HCT116 (cell line): Measurements from ENCODE around the gene SOS1. TPM values are rescaled to one million over a fixed set of nuclear protein-coding genes. Genes with fewer than 3 reads are reported as not detected.

Experiments used
- ATAC-seq: fragments of 200-7000 bp; cut with Tn5 transposase; 2 replicates; pipeline ENCODE4 v1.9.1; 2020; ENCODE audit warnings: mild to moderate bottlenecking, moderate library complexity
- BruUV-seq: library from RNA; stranded (reverse); fragments of 400-500 nt; replicated peaks from 2 replicates; lab custom pipeline; 2021; lab: Mats Ljungman, UMichigan
- CTCF ChIA-PET: fragments of 300-600 bp; sonication (Branson Sonifier 250); formaldehyde crosslinking; loops from one replicate; lab custom pipeline; 2021; ENCODE audit warnings: antibody characterized with exemption; lab: Charles Lee
- POLR2A ChIA-PET: fragments of 300-600, 350-600 bp; sonication (Branson Sonifier 250); formaldehyde crosslinking; loops from one replicate; lab custom pipeline; 2021; ENCODE audit warnings: antibody characterized with exemption; lab: Charles Lee
- RAD21 ChIA-PET, 2 experiments: fragments of 300-600 bp; sonication (Branson Sonifier 250); formaldehyde crosslinking; loops; one replicate each; lab custom pipeline; 2023; ENCODE audit warnings: low total read pairs in 2 of 2; ENCODE audit not compliant: uncharacterized antibody in 2 of 2, unreplicated experiment in 2 of 2, low non-redundant PET in 1 of 2; lab: Charles Lee
- DNase-seq: peaks from one replicate; pipeline ENCODE4 v3.0.0-alpha.2; 2010; ENCODE audit warnings: low read depth, low spot score
- H2AFZ ChIP-seq: fragments of 200-600 bp; shearing (Covaris generic), sonication (generic); 2 replicates; pipeline ENCODE4 v1.6.1; 2017; ENCODE audit warnings: low read depth, mixed run types, mixed read lengths, antibody characterized with exemption, low read length; ENCODE audit not compliant: poor library complexity, severe bottlenecking
- H3K27ac ChIP-seq: 2 replicates; pipeline ENCODE4 v1.5.1; 2012; ENCODE audit warnings: low read depth, low read length
- H3K27me3 ChIP-seq: fragments of 200-600 bp; sonication (generic); 2 replicates; pipeline ENCODE4 v1.6.1; 2016; ENCODE audit warnings: mixed run types, low read length, mixed read lengths; ENCODE audit not compliant: insufficient read depth
- H3K36me3 ChIP-seq, 2 experiments: fragments of 200-500 bp in 1 of 2; fragments of 200-600 bp in 1 of 2; sonication (Bioruptor generic) in 1 of 2; sonication (generic) in 1 of 2; 2 replicates each; pipeline versions ENCODE4 v1.5.1 to v1.6.1; 2014 to 2016; ENCODE audit warnings: low read length in 2 of 2, inconsistent platforms in 1 of 2, mixed read lengths in 1 of 2, mixed run types in 1 of 2; ENCODE audit not compliant: insufficient read depth in 2 of 2, control insufficient read depth in 1 of 2
- H3K4me1 ChIP-seq, 2 experiments: fragments of 200-600 bp in 1 of 2; sonication (generic) in 1 of 2; 2 replicates each; pipeline versions ENCODE4 v1.5.1 to v1.6.1; 2012 to 2017; ENCODE audit warnings: low read length in 2 of 2, inconsistent platforms in 1 of 2, mild to moderate bottlenecking in 1 of 2, mixed read lengths in 1 of 2, mixed run types in 1 of 2, moderate library complexity in 1 of 2; ENCODE audit not compliant: insufficient read depth in 2 of 2, control insufficient read depth in 1 of 2
- H3K4me2 ChIP-seq: fragments of 200-600 bp; sonication (generic); 2 replicates; pipeline ENCODE4 v1.6.1; 2017; ENCODE audit warnings: mixed run types, low read length, mixed read lengths
- H3K4me3 ChIP-seq, 2 experiments: fragments of 200-600 bp in 1 of 2; sonication (generic) in 1 of 2; replicated peaks in 1 of 2; 2 replicates each; pipeline ENCODE4 v1.5.1; 2011 to 2016; ENCODE audit warnings: low read length in 2 of 2, control low read depth in 1 of 2, low read depth in 1 of 2, mild to moderate bottlenecking in 1 of 2, mixed read lengths in 1 of 2, mixed run types in 1 of 2
- H3K79me2 ChIP-seq: fragments of 200-600 bp; sonication (generic); 2 replicates; pipeline ENCODE4 v1.6.1; 2017; ENCODE audit warnings: mild to moderate bottlenecking, mixed run types, low read length, moderate library complexity, mixed read lengths; ENCODE audit not compliant: insufficient read depth
- H3K9ac ChIP-seq: fragments of 200-600 bp; sonication (generic); 2 replicates; pipeline ENCODE4 v1.6.1; 2016; ENCODE audit warnings: low read length, mixed read lengths
- H3K9me2 ChIP-seq: fragments of 200-600 bp; sonication (generic), shearing (Covaris generic); 2 replicates; pipeline ENCODE4 v1.6.1; 2017; ENCODE audit warnings: mixed run types, mild to moderate bottlenecking, moderate library complexity; ENCODE audit not compliant: insufficient read depth
- H3K9me3 ChIP-seq, 2 experiments: fragments of 200-500 bp in 1 of 2; fragments of 200-600 bp in 1 of 2; sonication (Bioruptor generic) in 1 of 2; sonication (generic) in 1 of 2; 2 replicates each; pipeline ENCODE4 v1.6.1; 2014 to 2017; ENCODE audit warnings: low read length in 2 of 2, mixed read lengths in 2 of 2, inconsistent platforms in 1 of 2, low read depth in 1 of 2, mild to moderate bottlenecking in 1 of 2, mixed run types in 1 of 2, moderate library complexity in 1 of 2; ENCODE audit not compliant: control insufficient read depth in 1 of 2, insufficient read depth in 1 of 2
- H4K20me1 ChIP-seq: fragments of 200-600 bp; sonication (generic), shearing (Covaris generic); 2 replicates; pipeline ENCODE4 v1.6.1; 2017; ENCODE audit warnings: mixed run types, mild to moderate bottlenecking, moderate library complexity; ENCODE audit not compliant: insufficient read depth
- ATF3 ChIP-seq: IDR thresholded peaks from 2 replicates; pipeline ENCODE4 v1.6.1; 2012
- CBX3 ChIP-seq: IDR thresholded peaks from 2 replicates; pipeline ENCODE4 v1.6.1; 2012; ENCODE audit warnings: low read depth
- CEBPB ChIP-seq: IDR thresholded peaks from 2 replicates; pipeline ENCODE4 v1.6.1; 2012; ENCODE audit warnings: low read depth
- ELF1 ChIP-seq: IDR thresholded peaks from 2 replicates; pipeline ENCODE4 v1.6.1; 2012; ENCODE audit warnings: low read depth, borderline replicate concordance
- EZH2 ChIP-seq: fragments of 200-600 bp; sonication (generic); IDR thresholded peaks from 2 replicates; pipeline ENCODE4 v1.6.1; 2017; ENCODE audit warnings: antibody characterized with exemption, mixed run types
- EZH2phosphoT487 ChIP-seq: fragments of 200-600 bp; IDR thresholded peaks from 2 replicates; pipeline ENCODE4 v1.6.1; 2018; ENCODE audit warnings: antibody characterized with exemption, borderline replicate concordance
- FOSL1 ChIP-seq: IDR thresholded peaks from 2 replicates; pipeline ENCODE4 v1.6.1; 2012; ENCODE audit warnings: low read depth
- JUND ChIP-seq: IDR thresholded peaks from 2 replicates; pipeline ENCODE4 v1.6.1; 2012
- MAX ChIP-seq: IDR thresholded peaks from 2 replicates; pipeline ENCODE4 v1.6.1; 2012
- POLR2A ChIP-seq: IDR thresholded peaks from 2 replicates; pipeline ENCODE4 v1.7.0; 2011; ENCODE audit warnings: borderline replicate concordance; ENCODE audit not compliant: insufficient read depth, insufficient read length; ENCODE audit errors: extremely low read depth
- POLR2AphosphoS5 ChIP-seq: IDR thresholded peaks from 2 replicates; pipeline ENCODE4 v1.6.1; 2011; ENCODE audit warnings: mild to moderate bottlenecking, low read depth, low read length, moderate library complexity
- RAD21 ChIP-seq: IDR thresholded peaks from 2 replicates; pipeline ENCODE4 v1.6.1; 2012; ENCODE audit warnings: low read depth, mild to moderate bottlenecking
- REST ChIP-seq: IDR thresholded peaks from 2 replicates; pipeline ENCODE4 v1.6.1; 2012; ENCODE audit warnings: low read depth
- SP1 ChIP-seq: IDR thresholded peaks from 2 replicates; pipeline ENCODE4 v1.6.1; 2012; ENCODE audit warnings: low read depth
- SRF ChIP-seq: IDR thresholded peaks from 2 replicates; pipeline ENCODE4 v1.6.1; 2012; ENCODE audit warnings: low read depth
- TCF7L2 ChIP-seq: IDR thresholded peaks from 2 replicates; pipeline ENCODE4 v1.7.0; 2011; ENCODE audit warnings: borderline replicate concordance, inconsistent platforms; ENCODE audit not compliant: insufficient read depth, insufficient read length; ENCODE audit errors: extremely low read depth
- YY1 ChIP-seq: IDR thresholded peaks from 2 replicates; pipeline ENCODE4 v1.6.1; 2011; ENCODE audit warnings: low read length, low read depth, moderate library complexity, mild to moderate bottlenecking; ENCODE audit not compliant: insufficient replicate concordance; ENCODE audit errors: extremely low read depth
- ZBTB33 ChIP-seq: IDR thresholded peaks from 2 replicates; pipeline ENCODE4 v1.6.1; 2011; ENCODE audit warnings: mild to moderate bottlenecking, low read length, moderate library complexity; ENCODE audit not compliant: insufficient replicate concordance; ENCODE audit errors: extremely low read depth
- ZNF274 ChIP-seq: fragments of 200-500 bp; sonication (Bioruptor generic); IDR thresholded peaks from 2 replicates; pipeline ENCODE4 v1.6.1; 2014; ENCODE audit warnings: mild to moderate bottlenecking, low read depth, low read length, inconsistent platforms
- intact Hi-C: fragments of 100-400 bp; cut with micrococcal nuclease; formaldehyde crosslinking; loops from 2 replicates; pipeline ENCODE4 v1.10.0; 2022
- total RNA-seq: library from RNA; stranded (reverse); gene quantifications from one replicate; pipeline ENCODE4 v1.2.1, GENCODE V29; 2021; ENCODE audit not compliant: unreplicated experiment

Gene SOS1
- total RNA-seq, 1 experiment from 2014 or later, result 19.4 TPM

GRCh38 chr2:39150890-39151497 is 30.1 kb upstream of the SOS1 start:
- Histone ChIP-seq H3K27ac (no peak overlapping the region), H3K79me2 (no peaks in the 10 kb centered on the region), H3K36me3 (no peaks in the 10 kb centered on the region), H3K9me2 (no peaks in the 10 kb centered on the region), H3K27me3 (no peaks in the 10 kb centered on the region), H3K4me1 (no peaks in the 10 kb centered on the region), H3K4me3 (no peak overlapping the region), H3K9ac (no peak overlapping the region), H3K9me3 (no peaks in the 10 kb centered on the region), H2AFZ (no peak overlapping the region), H4K20me1 (no peaks in the 10 kb centered on the region), H3K4me2 (no peak overlapping the region)
- ChIA-PET CTCF (no interaction called here), POLR2A (no interaction called here), RAD21 (no interaction called here)
- ATAC-seq, result no peak
- DNase-seq, result no peak
- BruUV-seq, result no TSS peak
- intact Hi-C loops, result no loop called here
- TF ChIP-seq REST (no peak), YY1 (no peak), ATF3 (no peak), FOSL1 (no peak), SRF (no peak), JUND (no peak), POLR2A (no peak), TCF7L2 (no peak), RAD21 (no peak), ZNF274 (no peak), SP1 (no peak), CBX3 (no peak), EZH2phosphoT487 (no peak), ZBTB33 (no peak), EZH2 (no peak), MAX (no peak), CEBPB (no peak), ELF1 (no peak), POLR2AphosphoS5 (no peak)
